Liver (tissue), 3 donors: ENCODE results near the gene ZFAND3.

Source experiments
- HNF4G ChIP-seq: IDR thresholded peaks from 2 replicates; pipeline ENCODE4 v1.6.1; 2016; ENCODE audit warnings: antibody characterized with exemption
- SP1 ChIP-seq: IDR thresholded peaks from 2 replicates; pipeline ENCODE4 v1.6.1; 2018; ENCODE audit warnings: antibody characterized with exemption, mild to moderate bottlenecking
- TAF1 ChIP-seq: conservative IDR thresholded peaks from 2 replicates; pipeline ENCODE4 v1.6.1; 2016; ENCODE audit warnings: antibody characterized with exemption, mild to moderate bottlenecking
- YY1 ChIP-seq: IDR thresholded peaks from 2 replicates; pipeline ENCODE4 v1.6.1; 2016; ENCODE audit warnings: antibody characterized with exemption, mild to moderate bottlenecking
- TF ChIP-seq, protein P1 (sequence below): fragments of 150-350 bp; IDR thresholded peaks from 2 replicates; pipeline ENCODE4 v1.5.1; 2017; ENCODE audit warnings: improper control_type of control experiment, low read depth, low read length; ENCODE audit not compliant: missing input control
- donor health status: healthy.
- donor health status: healthy.

DNA sequence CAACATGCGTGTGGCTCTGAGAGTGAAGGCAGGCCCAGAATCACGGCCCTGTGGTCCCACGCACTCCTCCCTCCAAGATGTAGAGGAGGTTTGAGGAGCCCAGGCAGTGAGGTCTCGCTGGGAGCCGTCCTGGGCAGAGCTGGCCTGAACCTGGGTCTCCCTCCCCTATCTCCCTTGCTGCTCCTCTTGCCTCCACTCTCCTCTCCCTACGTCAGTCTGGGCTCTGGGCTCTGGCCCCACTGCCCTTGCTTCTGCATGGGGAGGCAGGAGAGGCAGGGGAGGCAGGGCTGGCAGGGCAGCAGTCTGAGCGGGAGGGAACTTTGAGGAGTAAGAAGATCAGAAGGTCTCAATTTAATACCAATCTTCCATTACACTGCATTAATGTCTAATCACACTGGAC, 375.1 kb downstream of the ZFAND3 start:
- TF ChIP-seq TAF1 (no peak), SP1 (no peak), YY1 (no peak), HNF4G (no peak)
- TF ChIP-seq, protein P1, sequence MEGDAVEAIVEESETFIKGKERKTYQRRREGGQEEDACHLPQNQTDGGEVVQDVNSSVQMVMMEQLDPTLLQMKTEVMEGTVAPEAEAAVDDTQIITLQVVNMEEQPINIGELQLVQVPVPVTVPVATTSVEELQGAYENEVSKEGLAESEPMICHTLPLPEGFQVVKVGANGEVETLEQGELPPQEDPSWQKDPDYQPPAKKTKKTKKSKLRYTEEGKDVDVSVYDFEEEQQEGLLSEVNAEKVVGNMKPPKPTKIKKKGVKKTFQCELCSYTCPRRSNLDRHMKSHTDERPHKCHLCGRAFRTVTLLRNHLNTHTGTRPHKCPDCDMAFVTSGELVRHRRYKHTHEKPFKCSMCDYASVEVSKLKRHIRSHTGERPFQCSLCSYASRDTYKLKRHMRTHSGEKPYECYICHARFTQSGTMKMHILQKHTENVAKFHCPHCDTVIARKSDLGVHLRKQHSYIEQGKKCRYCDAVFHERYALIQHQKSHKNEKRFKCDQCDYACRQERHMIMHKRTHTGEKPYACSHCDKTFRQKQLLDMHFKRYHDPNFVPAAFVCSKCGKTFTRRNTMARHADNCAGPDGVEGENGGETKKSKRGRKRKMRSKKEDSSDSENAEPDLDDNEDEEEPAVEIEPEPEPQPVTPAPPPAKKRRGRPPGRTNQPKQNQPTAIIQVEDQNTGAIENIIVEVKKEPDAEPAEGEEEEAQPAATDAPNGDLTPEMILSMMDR, result no peak
